Stomach smooth muscle (tissue), 2 donors: Measurements from ENCODE around the gene GOLGA8Q.
"Not testable (repeated sequence)": the region's sequence is repeated elsewhere in the genome, so short reads cannot be mapped to it uniquely, and the experiment has no call there.

Source experiments
- H3K27ac ChIP-seq: one replicate; pipeline ENCODE4 v1.7.0; 2013; ENCODE audit warnings: mild to moderate bottlenecking, low read length, inconsistent platforms
- H3K27me3 ChIP-seq, 2 donors: one replicate each; pipeline ENCODE4 v1.7.0; 2013; ENCODE audit warnings: low read length in 2 of 2; ENCODE audit not compliant: insufficient read depth in 2 of 2, control insufficient read depth in 1 of 2
- H3K36me3 ChIP-seq, 2 donors: one replicate each; pipeline ENCODE4 v1.7.0; 2013; ENCODE audit warnings: low read length in 2 of 2; ENCODE audit not compliant: control insufficient read depth in 2 of 2, insufficient read depth in 2 of 2
- H3K4me1 ChIP-seq: one replicate; pipeline ENCODE4 v1.7.0; 2013; ENCODE audit warnings: low read length; ENCODE audit not compliant: control insufficient read depth, insufficient read depth
- H3K4me3 ChIP-seq, 2 donors: one replicate each; pipeline ENCODE4 v1.7.0; 2013; ENCODE audit warnings: low read length in 2 of 2
- H3K9ac ChIP-seq, 2 donors: one replicate each; pipeline ENCODE4 v1.7.0; 2013; ENCODE audit warnings: low read length in 2 of 2, mild to moderate bottlenecking in 1 of 2
- H3K9me3 ChIP-seq, 2 donors: one replicate each; pipeline ENCODE4 v1.7.0; 2013; ENCODE audit warnings: low read length in 2 of 2; ENCODE audit not compliant: control insufficient read depth in 2 of 2
- donor health status: healthy.
- donor health status: Pancreatic carcinoma.

GOLGA8Q gene

GRCh38 chr15:30551750-30552149 is at the start of gene GOLGA8Q:
GOLGA8Q (plus strand) TSS chr15:30552050; CDS start chr15:30552078, 28 bp downstream.
- not testable (repeated sequence) for H3K9me3 ChIP-seq, H3K9ac ChIP-seq, H3K4me3 ChIP-seq, H3K27ac ChIP-seq, H3K4me1 ChIP-seq, H3K27me3 ChIP-seq, H3K36me3 ChIP-seq

- not testable (repeated sequence) for H3K27me3 ChIP-seq, H3K9me3 ChIP-seq, H3K9ac ChIP-seq, H3K4me3 ChIP-seq, H3K27ac ChIP-seq, H3K36me3 ChIP-seq, H3K4me1 ChIP-seq
These were observed 48.7 kb upstream of the GOLGA8Q start for GRCh38 chr15:30502904-30503781.

GRCh38 chr15:30504162-30504843 is 47.5 kb upstream of the GOLGA8Q start:
- not testable (repeated sequence) for H3K4me3 ChIP-seq, H3K9me3 ChIP-seq, H3K36me3 ChIP-seq, H3K4me1 ChIP-seq, H3K27ac ChIP-seq, H3K27me3 ChIP-seq, H3K9ac ChIP-seq

GRCh38 chr15:30514545-30514944 is 37.3 kb upstream of the GOLGA8Q start:
- not testable (repeated sequence) for H3K27me3 ChIP-seq

GRCh38 chr15:30523453-30524243 is 28.2 kb upstream of the GOLGA8Q start:
- H3K4me1 ChIP-seq, H3K9ac ChIP-seq, H3K27ac ChIP-seq, H3K4me3 ChIP-seq, H3K36me3 ChIP-seq, H3K9me3 ChIP-seq, H3K27me3 ChIP-seq: not testable (repeated sequence)

More at GRCh38 chr15:30514545-30514944, 37.3 kb upstream of the GOLGA8Q start:
- not testable (repeated sequence) for H3K9ac ChIP-seq, H3K4me3 ChIP-seq, H3K9me3 ChIP-seq, H3K36me3 ChIP-seq, H3K27ac ChIP-seq, H3K4me1 ChIP-seq

GRCh38 chr15:30525912-30526311 is 25.9 kb upstream of the GOLGA8Q start:
- H3K27ac ChIP-seq, H3K27me3 ChIP-seq, H3K9ac ChIP-seq, H3K4me3 ChIP-seq, H3K36me3 ChIP-seq, H3K4me1 ChIP-seq, H3K9me3 ChIP-seq: not testable (repeated sequence)

- not testable (repeated sequence) for H3K9me3 ChIP-seq, H3K9ac ChIP-seq, H3K27me3 ChIP-seq, H3K4me3 ChIP-seq, H3K4me1 ChIP-seq, H3K27ac ChIP-seq, H3K36me3 ChIP-seq
These were observed 22.8 kb upstream of the GOLGA8Q start for GRCh38 chr15:30529049-30529448.

GRCh38 chr15:30566949-30567348 is 15.1 kb downstream of the GOLGA8Q start:
- not testable (repeated sequence) for H3K9ac ChIP-seq, H3K27ac ChIP-seq

GRCh38 chr15:30573012-30573491 is 21.2 kb downstream of the GOLGA8Q start:
- not testable (repeated sequence) for H3K9me3 ChIP-seq, H3K4me1 ChIP-seq, H3K27ac ChIP-seq, H3K9ac ChIP-seq, H3K4me3 ChIP-seq, H3K27me3 ChIP-seq, H3K36me3 ChIP-seq

More at GRCh38 chr15:30566949-30567348, 15.1 kb downstream of the GOLGA8Q start:
- not testable (repeated sequence) for H3K4me3 ChIP-seq, H3K36me3 ChIP-seq, H3K9me3 ChIP-seq, H3K27me3 ChIP-seq, H3K4me1 ChIP-seq

GRCh38 chr15:30579394-30579970 is 27.6 kb downstream of the GOLGA8Q start:
- not testable (repeated sequence) for H3K4me3 ChIP-seq, H3K27me3 ChIP-seq, H3K9me3 ChIP-seq, H3K9ac ChIP-seq, H3K4me1 ChIP-seq, H3K27ac ChIP-seq, H3K36me3 ChIP-seq
